Mesenchymal stem cell (in vitro differentiated cells and primary cell): ENCODE measurements around the gene SP3.
A peak's percentile ranks its signal among the peaks of the same experiment; 100 is the strongest.

Experiments used
- DNase-seq: peaks from one replicate; pipeline ENCODE4 v3.0.0-alpha.2; 2013
- H2AFZ ChIP-seq: one replicate; pipeline ENCODE4 v1.6.1; 2013; ENCODE audit warnings: low read depth, mild to moderate bottlenecking, control low read depth, inconsistent platforms, low read length, moderate library complexity
- H2AK5ac ChIP-seq: 2 replicates; pipeline ENCODE4 v1.6.1; 2013; ENCODE audit warnings: low read length, moderate library complexity, mild to moderate bottlenecking, inconsistent platforms; ENCODE audit not compliant: severe bottlenecking
- H2BK120ac ChIP-seq: one replicate; pipeline ENCODE4 v1.6.1; 2013; ENCODE audit warnings: low read depth, mild to moderate bottlenecking, inconsistent platforms, low read length, moderate library complexity
- H2BK12ac ChIP-seq, 2 experiments: one replicate each; pipeline ENCODE4 v1.6.1; 2013; ENCODE audit warnings: inconsistent platforms in 2 of 2, low read length in 2 of 2, mild to moderate bottlenecking in 2 of 2, moderate library complexity in 2 of 2, control low read depth in 1 of 2
- H2BK15ac ChIP-seq: one replicate; pipeline ENCODE4 v1.6.1; 2013; ENCODE audit warnings: mild to moderate bottlenecking, low read depth, inconsistent platforms; ENCODE audit not compliant: poor library complexity, severe bottlenecking
- H2BK5ac ChIP-seq: 2 replicates; pipeline ENCODE4 v1.6.1; 2013; ENCODE audit warnings: low read depth, mild to moderate bottlenecking, low read length, control low read depth, inconsistent platforms; ENCODE audit not compliant: poor library complexity, severe bottlenecking
- H3K14ac ChIP-seq, 2 experiments: one replicate each; pipeline ENCODE4 v1.6.1; 2013; ENCODE audit warnings: inconsistent platforms in 2 of 2, low read length in 2 of 2, control low read depth in 1 of 2, mild to moderate bottlenecking in 1 of 2, moderate library complexity in 1 of 2
- H3K18ac ChIP-seq, 2 experiments: one replicate each; pipeline ENCODE4 v1.6.1; 2013; ENCODE audit warnings: inconsistent platforms in 2 of 2, low read length in 2 of 2, control low read depth in 1 of 2, low read depth in 1 of 2, mild to moderate bottlenecking in 1 of 2
- H3K23ac ChIP-seq, 2 experiments: one replicate each; pipeline ENCODE4 v1.6.1; 2013; ENCODE audit warnings: inconsistent platforms in 2 of 2, low read length in 2 of 2, mild to moderate bottlenecking in 2 of 2, moderate library complexity in 2 of 2, control low read depth in 1 of 2
- H3K27ac ChIP-seq: 2 replicates; pipeline ENCODE4 v1.5.1; 2013; ENCODE audit warnings: mild to moderate bottlenecking, moderate library complexity, low read length, control low read depth, inconsistent platforms; ENCODE audit not compliant: poor library complexity, severe bottlenecking
- H3K27me3 ChIP-seq, 2 experiments: 2 replicates each; pipeline versions ENCODE4 v1.6.1 to v1.7.0; 2013; ENCODE audit warnings: low read length in 2 of 2, mild to moderate bottlenecking in 2 of 2, moderate library complexity in 2 of 2, control low read depth in 1 of 2, inconsistent platforms in 1 of 2; ENCODE audit not compliant: control insufficient read depth in 1 of 2, insufficient read depth in 1 of 2
- H3K36me3 ChIP-seq, 2 experiments: 2 replicates each; pipeline versions ENCODE4 v1.6.1 to v1.7.0; 2013; ENCODE audit warnings: low read length in 2 of 2, control low read depth in 1 of 2, inconsistent platforms in 1 of 2, low read depth in 1 of 2, mild to moderate bottlenecking in 1 of 2; ENCODE audit not compliant: insufficient read depth in 2 of 2, control insufficient read depth in 1 of 2
- H3K4ac ChIP-seq, 2 experiments: one replicate each; pipeline ENCODE4 v1.6.1; 2013; ENCODE audit warnings: inconsistent platforms in 2 of 2, low read length in 2 of 2, mild to moderate bottlenecking in 2 of 2, moderate library complexity in 2 of 2, control low read depth in 1 of 2, low read depth in 1 of 2
- H3K4me1 ChIP-seq: 2 replicates; pipeline ENCODE4 v1.6.1; 2013; ENCODE audit warnings: low read depth, low read length, control low read depth; ENCODE audit not compliant: control insufficient read depth, insufficient read depth
- H3K4me2 ChIP-seq: 2 replicates; pipeline ENCODE4 v1.6.1; 2013; ENCODE audit warnings: low read length, mild to moderate bottlenecking, inconsistent platforms; ENCODE audit not compliant: poor library complexity, severe bottlenecking
- H3K4me3 ChIP-seq, 2 experiments: 2 replicates each; pipeline versions ENCODE4 v1.5.1 to v1.7.0; 2013; ENCODE audit warnings: low read length in 2 of 2, mild to moderate bottlenecking in 2 of 2, control low read depth in 1 of 2, low read depth in 1 of 2; ENCODE audit not compliant: insufficient read depth in 1 of 2
- H3K79me1 ChIP-seq: replicated peaks from 2 replicates; pipeline ENCODE4 v1.6.1; 2013; ENCODE audit warnings: mild to moderate bottlenecking, control low read depth, low read length, inconsistent platforms; ENCODE audit not compliant: poor library complexity, severe bottlenecking
- H3K9ac ChIP-seq: 2 replicates; pipeline ENCODE4 v1.7.0; 2013; ENCODE audit warnings: mild to moderate bottlenecking, low read length, moderate library complexity
- H3K9me3 ChIP-seq: 2 replicates; pipeline ENCODE4 v1.7.0; 2013; ENCODE audit warnings: mild to moderate bottlenecking, low read length; ENCODE audit not compliant: control insufficient read depth
- H4K8ac ChIP-seq: one replicate; pipeline ENCODE4 v1.6.1; 2013; ENCODE audit warnings: inconsistent platforms, mild to moderate bottlenecking, low read length, moderate library complexity
- H4K91ac ChIP-seq: one replicate; pipeline ENCODE4 v1.6.1; 2013; ENCODE audit warnings: mild to moderate bottlenecking, low read length, inconsistent platforms
- WGBS: methylation state at CpG from one replicate; pipeline ENCODE4 v1.1.7; 2013; ENCODE audit warnings: mixed read lengths; 5-methylcytosine and 5-hydroxymethylcytosine counted together

The SP3 gene

GRCh38 chr2:173865971-173866873, 99.0 kb downstream of the SP3 start:
- peak overlapping the region; percentile 53 for H3K9ac ChIP-seq
- no peak overlapping the region for H3K4me3 ChIP-seq
- H3K18ac ChIP-seq = no peak overlapping the region
- no peak overlapping the region for H4K91ac ChIP-seq
- no peak overlapping the region for H2BK15ac ChIP-seq
- no peak overlapping the region for H2BK5ac ChIP-seq
- H3K79me1 ChIP-seq = no peaks in the 10 kb centered on the region
- no peak overlapping the region for H2AK5ac ChIP-seq
- H3K27ac ChIP-seq = no peak overlapping the region
- H3K4me2 ChIP-seq = no peak overlapping the region
- H3K36me3 ChIP-seq = no peaks in the 10 kb centered on the region
- H2BK120ac ChIP-seq = no peak overlapping the region
- H3K14ac ChIP-seq = no peak overlapping the region
- no peak overlapping the region for H3K4ac ChIP-seq
- H3K27me3 ChIP-seq = peaks cover 0 to 18% of the 10 kb centered on the region in 2 experiments
- no peak overlapping the region for H2BK12ac ChIP-seq
- peak overlapping the region in 1 of 2 experiments; percentile 26 for H3K23ac ChIP-seq
- no peaks in the 10 kb centered on the region for H3K9me3 ChIP-seq
- peak overlapping the region; percentile 38 for H4K8ac ChIP-seq
- no peaks in the 10 kb centered on the region for H3K4me1 ChIP-seq
- DNase-seq = no peak
- WGBS = 91% methylated on average over 12 of the region's 12 CpGs
- H2AFZ ChIP-seq = no peak overlapping the region

GRCh38 chr2:173862612-173863217, 102.5 kb downstream of the SP3 start:
- Histone ChIP-seq H2BK15ac (no peak overlapping the region), H3K18ac (no peak overlapping the region), H4K8ac (no peak overlapping the region), H4K91ac (no peak overlapping the region), H3K23ac (no peak overlapping the region), H3K9ac (no peak overlapping the region), H3K9me3 (no peaks in the 10 kb centered on the region), H2BK12ac (no peak overlapping the region), H3K4me3 (no peak overlapping the region), H3K4me1 (no peaks in the 10 kb centered on the region), H3K14ac (no peak overlapping the region), H3K79me1 (no peaks in the 10 kb centered on the region), H3K27me3 (peaks cover 8 to 15% of the 10 kb centered on the region in 2 experiments), H2BK5ac (no peak overlapping the region), H2AFZ (no peak overlapping the region), H2AK5ac (no peak overlapping the region), H3K4ac (no peak overlapping the region), H3K36me3 (no peaks in the 10 kb centered on the region), H3K4me2 (no peak overlapping the region), H2BK120ac (no peak overlapping the region), H3K27ac (no peak overlapping the region)
- 88% methylated on average over 4 of the region's 4 CpGs for WGBS
- DNase-seq = no peak

- WGBS = 70% methylated on average over 5 of the region's 6 CpGs
- no peaks in the 10 kb centered on the region for H3K4me1 ChIP-seq
- DNase-seq = no peak
- H3K14ac ChIP-seq = no peak overlapping the region
- H3K27me3 ChIP-seq = peaks cover 3 to 15% of the 10 kb centered on the region in 2 experiments
- no peak overlapping the region for H2AK5ac ChIP-seq
- H3K23ac ChIP-seq = no peak overlapping the region
- no peaks in the 10 kb centered on the region for H3K36me3 ChIP-seq
- H2BK15ac ChIP-seq = no peak overlapping the region
- H2BK12ac ChIP-seq = no peak overlapping the region
- no peak overlapping the region for H4K8ac ChIP-seq
- no peak overlapping the region for H3K18ac ChIP-seq
- no peak overlapping the region for H4K91ac ChIP-seq
- H3K9ac ChIP-seq = no peak overlapping the region
- no peak overlapping the region for H3K4me2 ChIP-seq
- no peak overlapping the region for H2BK5ac ChIP-seq
- H2AFZ ChIP-seq = no peak overlapping the region
- no peak overlapping the region for H3K27ac ChIP-seq
- no peak overlapping the region for H3K4me3 ChIP-seq
- H3K4ac ChIP-seq = no peak overlapping the region
- no peak overlapping the region for H2BK120ac ChIP-seq
- no peaks in the 10 kb centered on the region for H3K9me3 ChIP-seq
- H3K79me1 ChIP-seq = no peaks in the 10 kb centered on the region
Measured at GRCh38 chr2:173860566-173860965, 104.6 kb downstream of the SP3 start.

DNA sequence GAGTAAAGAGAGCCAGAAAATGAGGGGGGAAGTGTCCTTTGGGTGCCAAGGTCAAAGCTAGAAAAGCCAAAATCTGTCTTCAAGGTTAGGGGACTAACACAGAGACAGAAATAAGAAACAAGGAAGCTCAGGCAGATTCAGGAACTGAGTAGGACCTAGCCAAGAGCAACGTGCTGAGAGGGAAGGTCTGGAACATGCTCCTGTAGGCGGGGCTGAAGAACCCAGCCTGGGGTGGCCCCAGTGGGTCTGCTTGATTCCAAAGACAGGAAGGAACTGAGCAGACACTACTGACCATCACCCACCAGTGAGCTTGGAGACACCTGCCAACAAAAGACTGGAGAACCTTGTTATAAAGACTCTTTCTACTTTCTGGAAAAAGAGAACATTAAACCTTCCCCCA, 105.1 kb downstream of the SP3 start:
- WGBS = 86% methylated on average over 2 of the region's 2 CpGs
- no peak overlapping the region for H4K91ac ChIP-seq

More for the DNA sequence above, 105.1 kb downstream of the SP3 start:
- no peak overlapping the region for H2BK120ac ChIP-seq
- H3K27me3 ChIP-seq = peaks cover 3 to 15% of the 10 kb centered on the region in 2 experiments
- no peak overlapping the region for H3K4me2 ChIP-seq
- H3K9me3 ChIP-seq = no peaks in the 10 kb centered on the region
- DNase-seq = no peak
- H3K36me3 ChIP-seq = no peaks in the 10 kb centered on the region
- H3K4me3 ChIP-seq = no peak overlapping the region
- no peak overlapping the region for H2AK5ac ChIP-seq
- H3K9ac ChIP-seq = no peak overlapping the region
- H4K8ac ChIP-seq = no peak overlapping the region
- H2BK12ac ChIP-seq = no peak overlapping the region
- no peak overlapping the region for H2AFZ ChIP-seq
- H3K79me1 ChIP-seq = no peaks in the 10 kb centered on the region
- no peak overlapping the region for H3K23ac ChIP-seq
- H3K14ac ChIP-seq = no peak overlapping the region
- H3K4me1 ChIP-seq = no peaks in the 10 kb centered on the region
- H3K4ac ChIP-seq = no peak overlapping the region
- H3K18ac ChIP-seq = no peak overlapping the region
- H2BK15ac ChIP-seq = no peak overlapping the region
- no peak overlapping the region for H3K27ac ChIP-seq
- H2BK5ac ChIP-seq = no peak overlapping the region
